NCI-H460 (cell line): Measurements from ENCODE around the gene FOXJ3. TPM values are rescaled to one million over a fixed set of nuclear protein-coding genes. Genes with fewer than 3 reads are reported as not detected.

Source experiments
- DNase-seq: peaks from one replicate; pipeline ENCODE4 v3.0.0-alpha.2; 2016; ENCODE audit warnings: low read depth; ENCODE audit errors: extremely low read depth
- total RNA-seq: library from RNA; depleted of rRNA; stranded (reverse); fragments of >200 nt; shearing (Covaris generic); gene quantifications from 2 replicates; pipeline ENCODE4 v1.2.3, GENCODE V29; 2014

FOXJ3 gene
- total RNA-seq, 1 experiment from 2014 or later: 30.0 TPM

GRCh38 chr1:42312576-42313212 lies 22.3 kb downstream of the FOXJ3 start:
- DNase-seq: no peak

DNA sequence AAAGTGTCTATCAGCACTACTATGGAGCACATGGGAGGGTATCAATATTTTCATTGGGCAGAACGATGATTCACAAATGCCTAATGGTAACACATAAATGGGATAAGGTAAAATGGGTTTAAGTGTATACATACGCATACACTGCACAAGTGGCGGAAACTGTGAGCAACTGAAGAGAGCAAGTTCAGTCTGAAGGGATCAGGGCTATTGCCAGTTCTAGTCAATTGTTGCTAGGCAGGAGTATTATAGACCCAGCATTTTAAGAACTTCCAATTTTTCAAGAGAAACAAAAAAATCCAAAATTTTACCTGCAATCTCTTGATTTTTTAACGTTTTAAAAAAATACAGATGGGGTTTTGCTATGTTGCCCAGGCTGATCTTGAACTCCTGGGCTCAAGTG lies 23.1 kb downstream of the FOXJ3 start:
- no peak for DNase-seq

- DNase-seq: no peak
Observed at GRCh38 chr1:42311138-42311537, 23.9 kb downstream of the FOXJ3 start.

DNA sequence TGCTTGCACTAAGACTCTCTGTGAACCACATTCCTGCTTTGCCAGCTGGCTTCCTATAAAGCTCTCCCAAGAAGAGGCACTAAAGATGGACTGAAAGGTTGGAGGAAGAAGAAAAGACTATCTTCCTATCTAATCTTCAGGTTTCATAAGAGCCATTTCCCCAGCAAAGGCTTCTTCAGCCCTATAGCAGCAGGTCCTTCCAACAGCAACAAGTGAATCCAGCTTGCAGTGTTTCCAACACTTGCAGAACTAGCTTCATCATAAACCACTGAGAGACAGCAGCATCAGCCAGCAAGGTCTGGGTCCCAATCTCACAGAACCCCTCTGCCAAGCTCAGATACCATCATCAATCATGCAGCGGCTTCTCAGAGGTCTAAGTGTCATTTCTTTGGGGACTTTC lies 28.1 kb downstream of the FOXJ3 start:
- DNase-seq: no peak

DNA sequence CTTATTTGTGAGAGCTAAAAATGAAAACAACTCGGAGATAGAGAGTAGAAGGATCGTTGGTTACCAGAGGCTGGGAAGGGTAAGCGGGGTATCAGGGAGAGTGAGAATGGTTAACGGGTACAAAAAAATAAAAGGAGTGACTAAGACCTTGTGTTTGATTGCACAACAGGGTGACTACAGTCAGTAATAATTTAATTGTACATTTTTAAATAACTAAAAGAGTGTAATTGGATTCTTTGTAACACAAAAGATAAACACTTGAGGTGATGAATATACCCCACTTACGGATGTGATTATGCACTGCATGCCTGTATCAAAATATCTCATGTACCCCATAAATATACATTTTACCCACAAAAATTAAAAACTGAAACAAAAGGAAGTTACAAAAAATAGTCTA lies 29.4 kb downstream of the FOXJ3 start:
- DNase-seq: no peak

DNA sequence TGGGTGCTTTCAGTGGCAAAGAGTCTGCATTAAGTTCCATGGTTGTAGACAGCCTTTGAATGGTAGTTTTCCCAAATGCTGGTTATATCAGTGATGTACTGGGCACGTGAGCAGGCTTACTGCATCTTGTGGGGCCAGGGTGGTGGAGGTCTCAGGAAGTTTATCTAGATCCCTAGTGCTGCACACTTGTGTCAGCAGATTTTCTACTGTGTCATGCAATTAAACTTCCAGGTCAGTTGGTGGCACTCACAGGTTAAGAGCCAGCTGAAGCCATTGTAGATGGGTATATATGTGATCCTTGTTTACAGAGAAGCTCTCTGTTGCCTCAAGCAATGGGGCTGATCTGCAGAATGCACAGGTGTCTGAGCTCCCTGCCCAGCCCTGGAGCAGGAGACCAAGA lies 33.0 kb downstream of the FOXJ3 start:
- no peak for DNase-seq

GRCh38 chr1:42298520-42298919 lies 36.5 kb downstream of the FOXJ3 start:
- no peak for DNase-seq

DNA sequence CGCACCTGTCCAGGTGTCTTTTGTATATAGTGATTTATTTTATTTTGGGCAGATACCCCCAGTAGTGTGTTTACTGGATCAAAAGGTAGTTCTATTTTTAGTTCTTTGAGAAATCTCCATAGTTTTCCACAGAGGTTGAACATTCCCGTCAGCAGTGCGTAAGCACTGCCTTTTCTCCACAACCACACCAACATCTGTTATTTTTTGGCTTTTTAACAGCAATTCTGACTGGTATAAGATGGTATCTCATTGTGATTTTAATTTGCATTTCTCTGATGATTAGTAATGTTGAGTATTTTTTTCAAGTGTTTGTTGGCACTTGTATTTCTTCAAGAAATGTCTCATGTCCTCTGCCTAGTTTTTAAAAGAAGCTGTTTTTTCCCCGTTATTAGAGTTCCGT lies 39.2 kb downstream of the FOXJ3 start:
- no peak for DNase-seq

- DNase-seq: no peak
Observed at GRCh38 chr1:42290130-42290529, 44.9 kb downstream of the FOXJ3 start.

DNA sequence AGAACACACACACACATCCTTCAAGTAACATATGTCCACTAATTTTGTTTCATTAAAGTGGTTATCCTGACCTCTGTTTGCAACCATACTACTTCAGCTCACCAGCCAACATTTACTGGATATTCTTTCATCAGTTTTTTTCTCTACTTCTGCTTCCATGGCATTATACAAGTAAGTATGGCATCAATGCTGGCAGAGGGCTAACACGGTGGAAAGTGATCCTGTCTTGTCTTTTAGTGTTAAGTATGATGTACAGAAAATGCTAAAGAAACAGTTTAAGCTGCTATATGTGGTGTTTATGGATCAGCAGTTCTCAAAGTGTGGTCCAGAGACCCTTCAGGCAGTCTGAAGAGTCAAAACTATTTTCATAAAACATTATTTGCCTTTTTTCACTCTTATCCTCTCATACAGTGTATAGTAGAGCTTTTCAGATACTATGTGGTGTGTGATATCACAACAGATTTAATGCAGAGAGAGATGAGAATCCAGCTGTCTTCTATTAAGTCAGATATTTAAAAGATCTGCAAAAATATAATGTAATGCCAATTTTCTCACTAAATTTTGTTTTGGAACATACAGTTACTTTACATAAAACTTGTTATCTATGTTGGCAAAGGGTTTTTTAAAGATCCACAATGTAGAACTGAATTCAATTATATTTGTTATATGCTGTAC lies 46.6 kb downstream of the FOXJ3 start:
- DNase-seq: no peak

- no peak for DNase-seq
Observed at GRCh38 chr1:42282867-42283583, 52.0 kb downstream of the FOXJ3 start.

- no peak for DNase-seq
Observed at GRCh38 chr1:42282024-42282579, 52.9 kb downstream of the FOXJ3 start.

- DNase-seq: no peak
Observed at GRCh38 chr1:42280821-42281220, 54.2 kb downstream of the FOXJ3 start.

DNA sequence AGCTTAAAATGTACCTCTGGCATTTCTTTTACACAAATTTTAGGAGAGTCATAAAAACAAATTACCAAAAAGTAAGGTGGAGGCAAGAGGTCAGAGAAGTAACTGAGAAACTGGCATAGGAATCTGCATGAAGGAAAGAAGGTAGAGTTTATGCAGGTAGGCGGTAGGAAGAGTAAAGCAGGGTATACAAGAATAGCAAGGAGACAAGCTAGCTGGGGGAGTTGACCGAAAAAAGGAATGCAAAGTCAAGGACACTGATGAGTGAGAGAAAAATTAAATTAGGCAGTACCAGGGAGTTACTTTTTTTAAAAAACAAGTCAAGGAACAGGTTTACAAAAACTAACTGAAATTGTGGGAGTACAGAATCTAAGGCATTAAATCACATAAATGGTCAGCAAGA lies 56.0 kb downstream of the FOXJ3 start:
- DNase-seq: no peak

DNA sequence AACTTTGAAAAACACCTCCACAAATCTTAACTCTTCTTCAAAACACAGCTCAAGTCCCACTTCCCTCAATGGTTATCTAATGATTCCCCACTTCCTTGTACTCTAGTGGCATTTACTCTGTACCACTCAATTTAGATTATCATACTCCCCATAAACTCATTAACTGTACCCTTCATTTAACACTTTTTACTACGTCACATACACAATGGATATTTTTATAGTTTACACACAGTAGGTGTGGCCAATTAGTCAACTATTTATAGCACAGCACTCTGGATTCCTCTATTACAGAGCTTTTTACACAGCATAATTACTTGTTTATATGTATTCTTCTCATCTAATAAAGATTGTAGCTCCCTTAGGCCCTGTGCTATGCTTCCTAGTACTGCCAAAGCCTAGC lies 62.1 kb downstream of the FOXJ3 start:
- no peak for DNase-seq

GRCh38 chr1:42267904-42268303 lies 67.1 kb downstream of the FOXJ3 start:
- no peak for DNase-seq

DNA sequence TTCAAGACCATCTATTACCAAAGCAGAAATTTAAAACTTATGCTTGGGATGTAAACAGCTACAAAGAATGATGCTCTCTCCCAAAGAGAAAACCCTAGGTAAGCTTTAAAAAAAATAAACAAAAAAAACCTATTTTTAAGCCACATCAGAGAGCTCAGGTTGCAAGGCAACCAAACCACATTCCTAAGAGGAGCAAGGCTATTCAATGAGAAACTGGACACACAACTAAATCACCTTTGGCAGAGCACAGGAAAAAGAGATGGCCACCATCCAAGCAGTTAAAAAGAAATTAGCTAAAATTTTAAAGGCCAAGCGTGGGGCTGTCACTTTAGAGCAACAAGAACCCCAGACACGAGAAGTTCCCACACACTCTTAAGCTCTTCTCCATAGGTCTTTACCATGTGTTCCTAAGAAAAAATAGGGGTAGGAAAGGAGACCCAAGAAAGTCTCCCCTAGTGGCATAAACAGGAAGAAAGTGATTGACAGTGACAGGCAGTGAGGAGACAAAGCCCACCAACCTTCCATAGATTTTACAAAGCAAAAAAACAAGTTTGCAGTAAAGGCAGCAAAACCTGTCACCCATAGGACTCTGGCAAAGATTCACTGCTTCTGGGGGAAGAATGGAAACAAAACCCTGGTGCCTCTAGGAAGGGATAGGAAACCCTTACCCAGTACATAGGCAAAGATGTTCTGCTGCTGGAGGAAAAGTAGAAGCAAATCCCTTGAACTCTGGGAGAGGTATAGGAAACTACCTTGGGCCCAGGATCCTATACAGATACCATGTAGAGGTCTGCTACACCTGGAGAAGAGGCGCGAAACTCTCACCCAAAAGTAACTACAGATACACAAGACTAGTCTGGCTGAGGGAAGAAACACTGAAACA lies 68.5 kb downstream of the FOXJ3 start:
- DNase-seq: no peak

DNA sequence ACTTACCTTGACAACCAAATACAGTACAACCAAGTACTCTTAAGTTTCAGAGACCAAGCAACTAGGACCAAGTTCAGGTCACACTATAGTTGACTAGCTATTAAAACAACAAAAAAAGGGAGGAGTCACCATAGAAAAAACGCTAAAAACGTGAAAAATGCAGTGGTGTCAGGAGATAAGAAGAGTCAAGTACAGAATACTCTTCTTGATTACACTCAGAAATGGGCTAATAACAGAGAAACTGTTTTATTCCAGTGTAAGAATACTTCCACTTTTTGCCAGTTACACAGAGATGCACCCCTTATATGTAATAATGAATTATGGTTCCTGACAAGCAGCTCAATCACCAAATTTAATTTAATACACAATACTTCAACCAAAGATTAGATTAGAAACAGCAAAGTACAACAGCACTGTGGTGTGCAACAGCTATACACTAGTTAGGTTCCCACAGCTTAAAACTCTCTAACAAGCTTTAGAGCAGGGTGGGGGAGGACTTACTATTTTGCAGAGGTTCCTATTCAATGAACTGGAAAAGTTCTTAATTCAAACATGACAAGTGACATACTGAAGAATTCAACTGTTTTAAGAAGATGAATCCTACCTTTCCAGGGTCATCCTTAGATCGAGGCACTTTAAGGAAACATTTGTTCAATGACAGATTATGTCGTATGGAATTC lies 70.4 kb downstream of the FOXJ3 start:
- DNase-seq: no peak

GRCh38 chr1:42263019-42263418 lies 72.0 kb downstream of the FOXJ3 start:
- no peak for DNase-seq

- DNase-seq: no peak
Observed at GRCh38 chr1:42260376-42261070, 74.5 kb downstream of the FOXJ3 start.
